ENCODE results near the gene GRAMD4.

Gene GRAMD4

DNA sequence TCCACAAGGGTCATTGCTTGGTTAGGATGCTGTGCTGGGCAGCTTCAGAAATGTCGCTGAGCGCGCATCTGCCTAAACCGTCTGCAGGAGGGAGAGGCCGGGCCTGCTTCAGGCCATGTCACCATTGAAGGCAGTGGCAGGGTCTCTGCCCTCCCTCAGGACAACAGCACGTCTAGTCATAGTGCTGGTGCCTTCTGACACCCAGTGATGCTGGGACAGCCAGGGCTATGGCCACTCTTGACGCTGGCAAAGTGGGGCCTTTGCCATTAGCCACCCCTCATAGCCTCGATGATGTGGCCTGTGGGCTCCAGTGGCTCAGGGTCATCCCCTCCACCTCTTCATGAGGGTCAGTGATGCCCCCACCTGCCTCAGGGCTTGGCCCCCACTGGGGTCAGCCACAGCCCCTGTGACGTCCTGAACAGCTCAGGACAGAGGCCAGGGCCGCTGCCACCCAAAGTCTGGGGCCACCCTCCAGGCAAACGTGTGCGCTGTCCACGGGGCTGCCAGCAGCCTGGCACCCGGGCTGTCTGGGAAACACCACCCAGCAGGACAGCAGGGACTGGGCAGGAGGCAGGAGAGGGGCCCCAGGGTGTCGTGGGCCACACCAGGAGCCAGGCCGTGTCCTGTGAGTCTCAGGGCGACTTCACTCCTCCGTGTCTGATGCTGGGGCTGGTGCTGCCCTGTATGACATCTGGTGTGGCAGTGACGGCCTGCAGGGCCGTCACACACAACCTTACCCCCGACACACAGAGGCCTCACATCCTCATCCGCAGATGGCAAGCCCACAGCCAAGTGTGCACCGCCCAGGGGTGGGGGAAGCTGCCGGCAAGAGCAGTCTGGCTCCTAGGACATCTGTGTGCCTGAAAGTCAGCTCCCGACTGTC, 75.4 kb downstream of the GRAMD4 start:
- Histone ChIP-seq H3K27me3 (ENCODE audit: insufficient read depth, low read length) (no peaks in the 10 kb centered on the region), H3K36me3 (ENCODE audit: insufficient read depth, low read length) (peaks cover 86% of the 10 kb centered on the region), H2AFZ (ENCODE audit: low read length) (no peak overlapping the region), H3K4me3 (ENCODE audit: low read depth, low read length, poor library complexity, severe bottlenecking) (no peak overlapping the region), H3K9me2 (ENCODE audit: low read depth, low read length) (no peaks in the 10 kb centered on the region), H3K4me2 (ENCODE audit: low read length) (no peak overlapping the region), H3K4me1 (ENCODE audit: insufficient read depth, low read length, severe bottlenecking) (peaks cover 2% of the 10 kb centered on the region), H3K27ac (ENCODE audit: low read depth, low read length, poor library complexity, severe bottlenecking) (no peak overlapping the region), H4K20me1 (ENCODE audit: insufficient read depth, low read length) (no peaks in the 10 kb centered on the region), H3K9ac (ENCODE audit: low read length) (no peak overlapping the region), H3F3A (ENCODE audit: insufficient read depth, low read length) (no peaks in the 10 kb centered on the region; the same call in 1 of the 2 replicates), H3K9me3 (ENCODE audit: low read length) (no peaks in the 10 kb centered on the region), H3K79me2 (ENCODE audit: insufficient read depth, low read length) (no peaks in the 10 kb centered on the region)
- no peak for TF ChIP-seq EZH2 (IDR thresholded peaks at IDR 0.05; ENCODE audit: borderline replicate concordance, low read length)
- TF ChIP-seq, protein P1, sequence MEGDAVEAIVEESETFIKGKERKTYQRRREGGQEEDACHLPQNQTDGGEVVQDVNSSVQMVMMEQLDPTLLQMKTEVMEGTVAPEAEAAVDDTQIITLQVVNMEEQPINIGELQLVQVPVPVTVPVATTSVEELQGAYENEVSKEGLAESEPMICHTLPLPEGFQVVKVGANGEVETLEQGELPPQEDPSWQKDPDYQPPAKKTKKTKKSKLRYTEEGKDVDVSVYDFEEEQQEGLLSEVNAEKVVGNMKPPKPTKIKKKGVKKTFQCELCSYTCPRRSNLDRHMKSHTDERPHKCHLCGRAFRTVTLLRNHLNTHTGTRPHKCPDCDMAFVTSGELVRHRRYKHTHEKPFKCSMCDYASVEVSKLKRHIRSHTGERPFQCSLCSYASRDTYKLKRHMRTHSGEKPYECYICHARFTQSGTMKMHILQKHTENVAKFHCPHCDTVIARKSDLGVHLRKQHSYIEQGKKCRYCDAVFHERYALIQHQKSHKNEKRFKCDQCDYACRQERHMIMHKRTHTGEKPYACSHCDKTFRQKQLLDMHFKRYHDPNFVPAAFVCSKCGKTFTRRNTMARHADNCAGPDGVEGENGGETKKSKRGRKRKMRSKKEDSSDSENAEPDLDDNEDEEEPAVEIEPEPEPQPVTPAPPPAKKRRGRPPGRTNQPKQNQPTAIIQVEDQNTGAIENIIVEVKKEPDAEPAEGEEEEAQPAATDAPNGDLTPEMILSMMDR (IDR thresholded peaks at IDR 0.05; ENCODE audit: low read length) = no peak

DNA sequence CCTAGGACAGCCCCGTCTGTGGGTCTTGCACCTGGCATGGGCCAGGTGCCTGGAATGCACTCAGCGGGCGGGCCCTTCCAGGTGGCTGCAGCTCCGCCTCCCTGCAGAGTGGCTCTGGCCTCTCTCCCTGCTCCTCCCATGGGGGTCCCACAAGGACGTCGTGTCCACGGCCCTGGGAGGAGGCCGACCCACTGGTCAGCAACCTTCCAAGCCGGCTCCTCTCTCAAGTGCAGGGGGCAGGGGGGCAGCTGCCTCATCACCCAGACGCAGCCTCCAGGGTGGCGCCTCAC, 76.0 kb downstream of the GRAMD4 start:
- H3K4me1 ChIP-seq (ENCODE audit: insufficient read depth, low read length, severe bottlenecking) = no peaks in the 10 kb centered on the region
- TF ChIP-seq, protein P1 (IDR thresholded peaks at IDR 0.05; ENCODE audit: low read length) = no peak
- TF ChIP-seq EZH2 (IDR thresholded peaks at IDR 0.05; ENCODE audit: borderline replicate concordance, low read length) = no peak
- no peaks in the 10 kb centered on the region for H3K27me3 ChIP-seq (ENCODE audit: insufficient read depth, low read length)
- H3K4me2 ChIP-seq (ENCODE audit: low read length) = no peak overlapping the region
- H3K36me3 ChIP-seq (ENCODE audit: insufficient read depth, low read length) = peaks cover 88% of the 10 kb centered on the region
- no peak overlapping the region for H3K4me3 ChIP-seq (ENCODE audit: low read depth, low read length, poor library complexity, severe bottlenecking)
- H3K9ac ChIP-seq (ENCODE audit: low read length) = no peak overlapping the region
- no peaks in the 10 kb centered on the region for H3K9me3 ChIP-seq (ENCODE audit: low read length)
- H4K20me1 ChIP-seq (ENCODE audit: insufficient read depth, low read length) = no peaks in the 10 kb centered on the region
- H3K27ac ChIP-seq (ENCODE audit: low read depth, low read length, poor library complexity, severe bottlenecking) = no peak overlapping the region
- no peaks in the 10 kb centered on the region; the same call in 1 of the 2 replicates for H3F3A ChIP-seq (ENCODE audit: insufficient read depth, low read length)
- H3K9me2 ChIP-seq (ENCODE audit: low read depth, low read length) = no peaks in the 10 kb centered on the region
- no peak overlapping the region for H2AFZ ChIP-seq (ENCODE audit: low read length)
- no peaks in the 10 kb centered on the region for H3K79me2 ChIP-seq (ENCODE audit: insufficient read depth, low read length)

DNA sequence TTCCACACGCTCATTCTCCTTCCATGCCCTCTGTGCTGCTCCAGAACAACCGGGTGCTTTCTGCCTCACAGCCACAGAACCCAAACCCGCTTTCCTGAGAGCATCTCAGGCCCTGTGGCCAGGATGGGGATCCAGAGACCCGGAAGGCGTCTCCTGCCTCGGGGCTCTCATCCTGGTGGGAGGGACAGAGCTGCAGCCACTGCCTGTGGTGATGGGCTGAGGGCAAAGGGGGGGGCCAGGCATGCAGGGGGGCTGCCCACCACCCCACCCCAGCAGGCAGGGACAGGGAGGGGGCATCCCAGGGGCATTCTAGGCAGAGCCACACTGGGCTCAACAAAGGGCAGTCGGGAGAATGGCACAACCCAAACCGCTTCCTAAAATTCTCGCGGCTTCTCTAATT, 76.4 kb downstream of the GRAMD4 start:
- no peak overlapping the region for H3K4me2 ChIP-seq (ENCODE audit: low read length)
- no peak overlapping the region for H3K27ac ChIP-seq (ENCODE audit: low read depth, low read length, poor library complexity, severe bottlenecking)
- peaks cover 88% of the 10 kb centered on the region for H3K36me3 ChIP-seq (ENCODE audit: insufficient read depth, low read length)
- TF ChIP-seq EZH2 (IDR thresholded peaks at IDR 0.05; ENCODE audit: borderline replicate concordance, low read length) = no peak
- TF ChIP-seq, protein P1 (IDR thresholded peaks at IDR 0.05; ENCODE audit: low read length) = no peak
- H3K27me3 ChIP-seq (ENCODE audit: insufficient read depth, low read length) = no peaks in the 10 kb centered on the region
- no peaks in the 10 kb centered on the region; the same call in 1 of the 2 replicates for H3F3A ChIP-seq (ENCODE audit: insufficient read depth, low read length)
- no peak overlapping the region for H3K4me3 ChIP-seq (ENCODE audit: low read depth, low read length, poor library complexity, severe bottlenecking)
- H2AFZ ChIP-seq (ENCODE audit: low read length) = no peak overlapping the region
- H4K20me1 ChIP-seq (ENCODE audit: insufficient read depth, low read length) = no peaks in the 10 kb centered on the region
- H3K9ac ChIP-seq (ENCODE audit: low read length) = no peak overlapping the region
- no peaks in the 10 kb centered on the region for H3K79me2 ChIP-seq (ENCODE audit: insufficient read depth, low read length)
- no peaks in the 10 kb centered on the region for H3K9me2 ChIP-seq (ENCODE audit: low read depth, low read length)
- H3K9me3 ChIP-seq (ENCODE audit: low read length) = no peaks in the 10 kb centered on the region
- no peaks in the 10 kb centered on the region for H3K4me1 ChIP-seq (ENCODE audit: insufficient read depth, low read length, severe bottlenecking)

Measured in OCI-LY1 (cell line).